GM19395 (cell line): ENCODE data around the gene INSR.
"Not testable (repeated sequence)": the region's sequence is repeated elsewhere in the genome, so short reads cannot be mapped to it uniquely, and the experiment has no call there.

Experiments
- ATAC-seq: cut with Tn5 transposase; IDR thresholded peaks from one replicate; pipeline ENCODE4 v1.9.1; 2021; ENCODE audit warnings: mild to moderate bottlenecking, moderate library complexity; ENCODE audit not compliant: unreplicated experiment

INSR gene

DNA sequence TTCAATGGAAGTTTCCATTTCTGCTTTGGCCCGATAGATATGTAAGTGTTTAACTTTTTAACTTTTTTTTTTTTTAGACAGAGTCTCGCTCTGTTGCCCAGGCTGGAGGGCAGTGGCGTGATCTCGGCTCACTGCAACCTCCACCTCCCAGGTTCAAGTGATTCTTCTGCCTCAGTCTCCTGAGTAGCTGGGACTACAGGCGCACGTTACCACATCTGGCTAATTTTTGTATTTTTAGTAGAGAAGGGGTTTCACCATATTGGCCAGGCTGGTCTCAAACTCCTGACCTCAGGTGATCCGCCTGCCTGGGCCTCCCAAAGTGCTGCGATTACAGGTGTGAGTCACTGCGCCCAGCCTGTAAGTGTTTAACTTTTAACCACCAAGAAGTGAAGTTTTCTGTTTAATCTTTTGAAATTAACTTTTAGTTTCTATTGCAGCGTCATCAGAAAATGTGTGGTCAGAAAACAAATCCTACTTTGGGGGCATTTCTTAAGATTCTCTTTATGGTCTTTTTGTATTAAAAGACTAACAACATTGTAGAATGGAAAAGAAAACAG, 147.0 kb downstream of the INSR start:
- ATAC-seq = not testable (repeated sequence)

DNA sequence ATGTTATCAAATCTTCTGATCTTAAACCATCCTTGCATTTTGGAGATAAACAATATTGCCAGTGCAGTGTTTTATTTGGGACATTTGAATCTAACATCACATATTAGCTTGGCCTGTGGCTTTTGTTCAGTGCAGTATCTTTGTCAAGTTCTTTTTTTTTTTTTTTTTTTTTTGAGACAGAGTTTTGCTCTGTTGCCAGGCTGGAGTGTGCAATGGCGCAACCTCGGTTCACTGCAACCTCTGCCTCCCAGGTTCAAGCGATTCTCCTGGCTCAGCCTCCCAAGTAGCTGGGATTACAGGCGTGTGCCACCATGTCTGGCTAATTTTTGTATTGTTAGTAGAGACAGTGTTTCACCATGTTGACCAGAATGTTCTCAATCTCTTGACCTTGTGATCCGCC, 148.1 kb downstream of the INSR start:
- not testable (repeated sequence) for ATAC-seq

- no peak for ATAC-seq
Observed at GRCh38 chr19:7145494-7145893, 148.7 kb downstream of the INSR start.

GRCh38 chr19:7142771-7143170, 151.4 kb downstream of the INSR start:
- ATAC-seq = no peak

- ATAC-seq = no peak
Observed at GRCh38 chr19:7140137-7140536, 154.1 kb downstream of the INSR start.

DNA sequence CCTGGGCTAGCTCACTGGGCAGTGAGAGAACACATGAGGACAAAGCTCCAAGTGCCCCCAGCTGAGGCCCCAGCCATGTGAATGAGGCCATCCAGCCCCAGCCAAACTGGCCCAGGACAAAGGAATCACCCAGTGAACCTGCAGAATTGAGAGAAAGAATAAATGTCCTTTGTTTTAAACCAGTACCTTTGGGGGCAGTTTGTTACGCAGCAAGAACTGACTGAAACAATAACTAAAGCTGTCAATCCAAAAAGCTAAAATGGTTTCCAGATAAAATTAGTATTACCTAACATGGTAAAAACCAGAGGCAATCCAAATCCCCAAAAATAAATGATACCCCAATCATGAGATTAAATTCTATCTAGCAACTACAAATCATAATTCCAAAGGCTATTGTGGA, 155.1 kb downstream of the INSR start:
- no peak for ATAC-seq

DNA sequence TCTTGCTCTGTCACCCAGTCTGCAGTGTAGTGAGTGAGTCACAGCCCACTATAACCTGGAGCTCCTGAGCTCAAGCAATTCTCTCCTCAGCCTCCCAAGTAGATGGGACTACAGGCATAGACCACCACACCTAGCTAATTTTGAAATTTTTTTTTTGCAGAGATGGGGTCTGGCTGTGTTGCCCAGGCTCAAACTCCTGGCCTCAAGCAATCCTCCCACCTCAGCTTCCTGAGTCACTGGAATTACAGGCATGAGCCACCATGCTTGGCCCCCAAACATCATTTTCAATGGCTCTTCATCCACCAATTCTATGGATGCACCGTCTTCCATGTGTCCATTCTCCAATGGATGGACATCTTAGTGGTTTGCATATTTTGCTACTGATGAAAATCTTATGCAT, 155.8 kb downstream of the INSR start:
- ATAC-seq = no peak

DNA sequence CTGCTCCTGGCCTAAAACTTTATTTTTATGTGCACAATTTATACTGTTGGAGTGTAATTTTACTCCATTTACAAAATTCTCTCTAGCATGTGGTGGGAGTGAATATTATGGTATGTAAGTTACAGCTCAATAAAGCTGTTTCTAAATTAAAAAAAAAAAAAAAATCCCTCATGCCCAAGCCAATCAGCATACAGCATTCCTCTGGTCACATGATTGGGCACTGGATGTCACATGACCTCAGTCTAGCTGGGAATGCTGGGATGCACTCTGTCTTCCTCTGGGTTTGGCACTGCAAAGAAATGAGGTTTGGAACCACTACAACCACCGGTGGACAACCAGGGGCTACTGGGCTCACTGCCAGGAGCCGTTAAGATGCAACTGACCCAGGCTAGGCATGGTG, 157.1 kb downstream of the INSR start:
- no peak for ATAC-seq

DNA sequence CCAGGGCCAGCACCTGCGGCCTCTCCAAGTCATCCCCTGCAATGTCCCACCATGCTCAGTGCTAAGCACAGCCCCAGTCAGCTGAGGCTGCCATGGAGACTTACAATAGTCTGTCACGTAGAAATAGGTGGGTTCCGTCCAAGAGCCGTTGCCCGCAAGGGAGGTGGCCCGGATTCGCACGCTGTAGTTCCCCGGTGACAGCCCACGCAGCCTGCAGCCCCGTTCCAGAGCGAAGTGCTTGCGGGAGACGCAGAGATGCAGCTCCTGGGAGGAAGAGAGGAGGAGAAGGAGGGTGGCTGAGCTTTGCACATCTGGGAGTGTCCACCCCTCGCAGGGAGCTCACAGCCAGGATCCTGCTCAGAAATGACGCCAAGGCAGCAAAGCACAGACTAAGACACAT, 162.2 kb downstream of the INSR start:
- ATAC-seq = no peak

DNA sequence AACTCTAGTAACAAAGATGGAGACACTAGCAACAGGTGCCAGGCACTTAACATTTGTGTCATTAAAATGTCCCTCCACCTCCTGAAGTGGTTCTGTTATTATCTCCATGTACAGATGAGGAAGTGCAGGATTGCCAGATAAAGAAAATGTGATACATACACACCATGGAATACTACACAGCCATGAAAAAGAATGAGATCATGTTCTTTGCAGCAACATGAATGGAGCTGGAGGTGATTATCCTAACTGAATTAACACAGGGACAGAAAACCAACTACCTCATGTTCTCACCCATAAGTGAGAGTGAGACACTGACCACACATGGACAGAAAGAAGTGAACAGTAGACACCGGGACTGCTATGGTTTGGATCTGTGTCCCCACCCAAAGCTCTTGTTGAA, 164.2 kb downstream of the INSR start:
- no peak for ATAC-seq

- ATAC-seq = no peak
Observed at GRCh38 chr19:7126132-7126531, 168.1 kb downstream of the INSR start.

- no peak for ATAC-seq
Observed at GRCh38 chr19:7125221-7125620, 169.0 kb downstream of the INSR start.

DNA sequence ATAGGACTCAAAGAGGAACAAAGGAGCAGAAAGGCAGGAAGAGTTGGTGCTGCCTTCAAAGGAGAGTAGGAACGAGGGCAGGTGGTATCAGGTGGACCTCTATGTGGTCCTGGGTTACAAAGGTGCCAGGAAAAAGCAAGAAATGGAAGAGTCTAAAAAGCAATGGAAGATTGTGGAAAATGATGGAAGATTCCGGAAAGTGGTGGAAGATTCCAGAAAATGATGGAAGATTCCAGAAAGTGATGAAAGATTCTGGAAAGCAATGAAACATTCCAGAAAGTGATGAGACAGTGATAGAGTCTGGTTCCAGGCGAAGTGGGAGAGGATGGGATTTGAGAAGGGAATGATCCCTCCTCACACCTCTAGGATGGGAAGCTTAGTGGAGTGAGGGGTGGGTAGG, 169.4 kb downstream of the INSR start:
- no peak for ATAC-seq

GRCh38 chr19:7122701-7123100, 171.5 kb downstream of the INSR start:
- no peak for ATAC-seq

DNA sequence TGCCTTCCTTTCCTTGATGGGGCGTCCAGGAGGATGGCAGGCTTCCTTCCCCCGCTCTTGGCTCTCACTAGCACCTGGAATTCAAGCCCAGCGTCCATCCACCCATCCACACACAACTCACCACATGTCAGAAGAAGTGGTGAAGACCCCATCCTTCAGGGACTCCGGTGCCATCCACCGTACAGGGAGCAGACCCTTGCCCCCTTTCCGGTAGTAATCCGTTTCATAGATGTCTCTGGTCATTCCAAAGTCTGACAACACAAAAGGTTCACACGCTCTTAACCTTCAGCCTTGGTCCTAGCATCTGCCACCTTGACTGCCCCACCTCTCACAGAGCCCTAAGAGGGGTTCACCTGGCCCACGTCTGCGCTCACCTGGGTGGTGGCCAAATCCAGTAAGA, 173.7 kb downstream of the INSR start:
- ATAC-seq = no peak

GRCh38 chr19:7119582-7119981, 174.6 kb downstream of the INSR start:
- ATAC-seq = no peak

DNA sequence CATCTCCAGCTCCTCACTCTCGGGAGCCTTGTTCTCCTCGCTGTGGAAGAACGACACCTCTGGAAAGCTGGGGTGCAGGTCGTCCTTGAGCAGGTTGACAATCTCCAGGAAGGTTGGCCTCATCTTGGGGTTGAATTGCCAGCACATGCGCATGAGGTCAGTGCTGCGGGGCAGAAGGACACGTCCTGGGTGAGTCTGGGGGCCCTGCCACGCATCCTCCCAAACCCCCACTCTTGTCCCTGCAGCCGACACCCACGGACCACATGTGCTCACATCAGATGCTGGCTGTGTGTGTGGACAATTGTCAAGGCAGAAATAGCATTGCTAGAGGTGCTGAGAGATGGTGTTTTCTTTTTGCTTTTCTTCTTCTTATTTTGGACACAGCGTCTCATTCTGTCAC, 177.0 kb downstream of the INSR start:
- no peak for ATAC-seq

DNA sequence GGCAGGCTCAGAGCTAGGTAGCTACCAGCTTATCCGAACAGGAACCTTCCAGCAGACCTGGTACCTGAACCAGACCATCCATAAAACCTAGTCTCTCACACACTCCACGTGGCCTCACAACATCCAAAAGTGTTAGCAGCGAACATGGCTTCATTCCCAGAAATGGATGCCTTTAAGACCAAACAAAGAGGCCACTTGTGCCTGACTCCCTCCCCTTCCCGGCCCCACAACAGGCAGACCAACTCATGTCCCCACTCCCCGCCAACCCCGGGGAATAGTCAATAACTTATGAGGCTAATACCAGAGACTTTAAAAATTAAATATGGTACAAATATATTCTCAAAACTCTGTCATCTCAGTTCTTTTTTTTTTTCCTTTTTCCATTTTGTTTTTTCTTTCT, 178.5 kb downstream of the INSR start:
- ATAC-seq = no peak

DNA sequence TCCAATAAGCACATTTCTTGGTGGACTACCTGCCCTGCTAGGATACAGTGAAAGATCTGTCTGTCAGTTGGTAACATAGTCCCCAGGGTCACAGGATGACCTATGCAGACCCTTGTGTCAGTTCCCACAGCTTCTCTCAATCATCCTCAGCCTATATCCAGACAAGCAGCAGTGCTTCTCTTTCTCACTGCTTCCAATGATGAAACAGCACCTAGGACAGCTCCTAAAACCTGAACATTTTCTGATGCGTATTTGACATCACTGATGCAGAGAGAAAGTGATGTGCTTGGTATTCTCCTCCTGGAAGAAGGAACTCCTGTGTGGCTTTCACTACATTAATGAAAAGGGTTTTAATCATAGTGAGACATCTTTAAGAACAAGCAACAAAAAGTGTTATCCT, 181.0 kb downstream of the INSR start:
- no peak for ATAC-seq

DNA sequence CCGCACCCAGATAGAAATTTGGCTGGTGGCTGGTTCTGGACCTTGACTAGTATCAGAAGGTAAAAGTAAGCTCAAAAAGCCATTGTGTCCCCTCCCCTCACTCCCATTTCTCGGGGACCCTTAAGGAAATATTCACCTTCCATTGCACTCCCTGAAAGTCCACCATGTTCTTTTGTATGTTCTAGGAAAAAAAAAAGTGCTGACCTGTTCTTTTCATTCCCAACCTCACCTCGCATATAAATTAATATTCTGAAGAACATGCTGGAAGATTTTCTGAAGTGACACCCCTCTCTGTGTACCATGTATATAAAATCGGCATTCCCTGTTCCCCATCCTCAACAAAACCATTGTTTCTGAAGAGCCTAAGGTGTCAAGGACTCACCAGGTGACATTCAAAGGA, 181.5 kb downstream of the INSR start:
- no peak for ATAC-seq

GRCh38 chr19:7109678-7110289, 184.4 kb downstream of the INSR start:
- ATAC-seq = no peak

DNA sequence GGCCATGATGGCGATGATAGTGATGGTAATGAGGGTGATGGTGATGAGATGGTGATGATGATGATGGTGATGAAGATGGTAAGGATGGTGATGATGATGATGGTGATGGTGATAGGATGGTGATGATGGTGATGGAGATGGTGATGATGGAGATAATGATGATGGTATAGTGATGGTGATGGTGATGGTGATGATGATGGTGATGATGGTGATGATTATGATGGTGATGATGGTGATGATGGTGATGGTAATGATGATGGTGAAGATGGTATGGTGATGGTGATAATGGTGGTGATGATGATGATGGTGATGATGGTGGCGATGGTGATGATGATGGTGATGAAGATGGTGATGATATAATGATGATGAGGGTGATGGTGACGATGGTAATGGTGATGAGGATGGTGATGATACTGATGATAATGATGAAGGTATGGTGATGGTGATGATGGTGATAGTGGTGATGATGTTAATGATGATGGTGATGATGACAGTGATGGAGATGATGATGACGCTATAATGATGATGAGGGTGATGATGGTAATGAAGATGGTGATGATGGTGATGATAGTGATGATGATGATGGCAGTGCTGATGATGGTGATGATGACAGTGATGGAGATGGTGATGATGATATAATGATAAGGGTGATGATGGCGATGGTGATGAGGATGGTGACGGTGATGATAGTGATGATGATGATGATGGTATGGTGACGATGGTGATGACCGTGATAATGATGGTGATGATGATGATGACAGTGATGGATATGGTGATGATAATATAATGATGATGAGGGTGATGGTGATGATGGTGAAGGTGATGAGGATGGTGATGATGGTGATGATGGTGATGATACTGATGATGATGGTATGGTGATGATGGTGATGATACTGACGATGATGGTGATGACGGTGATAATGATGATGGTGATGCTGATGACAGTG, 187.2 kb downstream of the INSR start:
- no peak for ATAC-seq
